AG04450 (cell line): ENCODE measurements around the gene SNCG. TPM values are rescaled to one million over a fixed set of nuclear protein-coding genes. Genes with fewer than 3 reads are reported as not detected.
"Not testable (repeated sequence)": the region's sequence is repeated elsewhere in the genome, so short reads cannot be mapped to it uniquely, and the experiment has no call there.

Source experiments
- CTCF ChIA-PET: fragments of 300-600, 350-600 bp; formaldehyde crosslinking; extraction: SDS; loops from one replicate; lab custom pipeline; 2022; ENCODE audit warnings: antibody characterized with exemption, inconsistent platforms; lab: Charles Lee
- POLR2A ChIA-PET: fragments of 350-600 bp; formaldehyde crosslinking; extraction: SDS; loops from one replicate; lab custom pipeline; 2021; ENCODE audit warnings: antibody characterized with exemption, inconsistent platforms; lab: Yijun Ruan, JAX
- DNase-seq: peaks from one replicate; pipeline ENCODE4 v3.0.0-alpha.2; 2011; ENCODE audit warnings: low read depth, low spot score
- H3K27ac ChIP-seq: one replicate; pipeline ENCODE4 v1.5.1; 2012; ENCODE audit warnings: low read depth, low read length, control low read depth
- H3K27me3 ChIP-seq: one replicate; pipeline ENCODE4 v1.6.0; 2012; ENCODE audit warnings: low read length; ENCODE audit not compliant: control insufficient read depth, insufficient read depth
- H3K4me3 ChIP-seq: 2 replicates; pipeline ENCODE4 v1.5.1; 2011; ENCODE audit warnings: mild to moderate bottlenecking, low read depth, low read length, control low read depth
- H3K9me3 ChIP-seq: 2 replicates; pipeline ENCODE4 v1.5.1; 2012; ENCODE audit warnings: low read length; ENCODE audit not compliant: control insufficient read depth, insufficient read depth
- polyA plus RNA-seq: library from polyadenylated mRNA; depleted of rRNA; stranded (reverse); fragments of >200 nt; gene quantifications from 2 replicates; pipeline ENCODE4 v1.2.3, GENCODE V29; 2011
- TF ChIP-seq, protein P1 (sequence below): IDR thresholded peaks from 2 replicates; pipeline ENCODE4 v1.5.1; 2011; ENCODE audit warnings: low read depth, low read length, control low read depth, inconsistent platforms

Gene SNCG
- polyA plus RNA-seq, 1 experiment: 4.6 TPM

GRCh38 chr10:86937502-86938154 lies 20.8 kb upstream of the SNCG start:
- Histone ChIP-seq H3K27ac (no peak overlapping the region), H3K27me3 (no peaks in the 10 kb centered on the region), H3K4me3 (no peak overlapping the region), H3K9me3 (no peaks in the 10 kb centered on the region; the same call in 1 of the 2 replicates)
- CTCF ChIA-PET: interaction anchor here (0.6 to 3.1 kb wide), 8 partner anchors 11 to 245 kb away, joined by 3 to 41 read pairs (median 4); partner anchors contain the start of gene ADIRF
- no peak for DNase-seq
- POLR2A ChIA-PET: no interaction called here
- TF ChIP-seq, protein P1, sequence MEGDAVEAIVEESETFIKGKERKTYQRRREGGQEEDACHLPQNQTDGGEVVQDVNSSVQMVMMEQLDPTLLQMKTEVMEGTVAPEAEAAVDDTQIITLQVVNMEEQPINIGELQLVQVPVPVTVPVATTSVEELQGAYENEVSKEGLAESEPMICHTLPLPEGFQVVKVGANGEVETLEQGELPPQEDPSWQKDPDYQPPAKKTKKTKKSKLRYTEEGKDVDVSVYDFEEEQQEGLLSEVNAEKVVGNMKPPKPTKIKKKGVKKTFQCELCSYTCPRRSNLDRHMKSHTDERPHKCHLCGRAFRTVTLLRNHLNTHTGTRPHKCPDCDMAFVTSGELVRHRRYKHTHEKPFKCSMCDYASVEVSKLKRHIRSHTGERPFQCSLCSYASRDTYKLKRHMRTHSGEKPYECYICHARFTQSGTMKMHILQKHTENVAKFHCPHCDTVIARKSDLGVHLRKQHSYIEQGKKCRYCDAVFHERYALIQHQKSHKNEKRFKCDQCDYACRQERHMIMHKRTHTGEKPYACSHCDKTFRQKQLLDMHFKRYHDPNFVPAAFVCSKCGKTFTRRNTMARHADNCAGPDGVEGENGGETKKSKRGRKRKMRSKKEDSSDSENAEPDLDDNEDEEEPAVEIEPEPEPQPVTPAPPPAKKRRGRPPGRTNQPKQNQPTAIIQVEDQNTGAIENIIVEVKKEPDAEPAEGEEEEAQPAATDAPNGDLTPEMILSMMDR: no peak

DNA sequence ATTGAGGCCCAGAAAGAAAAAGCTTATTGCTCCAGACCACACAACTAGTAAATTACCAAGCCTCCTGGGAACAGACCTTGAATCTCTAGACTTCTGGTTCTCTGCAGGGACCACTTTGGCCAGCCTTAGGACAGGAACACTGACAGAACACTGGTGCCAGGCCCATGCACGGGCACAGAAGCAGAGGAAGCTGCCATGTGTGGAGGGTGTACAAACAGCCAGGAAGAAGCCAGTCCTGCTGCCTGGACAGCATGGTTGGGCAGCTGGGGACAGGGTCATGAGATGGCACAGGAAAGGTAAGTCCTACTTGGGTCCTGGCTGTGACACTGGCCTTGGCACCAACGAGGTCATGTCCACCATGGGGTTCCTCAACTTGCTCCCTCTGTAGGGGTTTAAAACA lies 20.1 kb upstream of the SNCG start:
- no peak for DNase-seq
- Histone ChIP-seq H3K9me3 (peaks cover 3% of the 10 kb centered on the region; the same call in 1 of the 2 replicates), H3K27ac (no peak overlapping the region), H3K27me3 (peaks cover 3% of the 10 kb centered on the region), H3K4me3 (no peak overlapping the region)
- TF ChIP-seq, protein P1: no peak
- POLR2A ChIA-PET: no interaction called here
- CTCF ChIA-PET: interaction anchor here (0.7 to 3.2 kb wide), 27 partner anchors 8 to 771 kb away, joined by 3 to 41 read pairs (median 7); partner anchors contain the start of genes ADIRF and SHLD2

GRCh38 chr10:86940076-86940475 lies 18.3 kb upstream of the SNCG start:
- POLR2A ChIA-PET: interaction anchor here (0.6 kb wide), 1 partner anchor 31 kb away, joined by 4 read pairs; no protein-coding TSS in a partner anchor
- H3K9me3 ChIP-seq, H3K27ac ChIP-seq, H3K27me3 ChIP-seq, H3K4me3 ChIP-seq, DNase-seq: not testable (repeated sequence)
- CTCF ChIA-PET: interaction anchor here (0.5 to 3.2 kb wide), 29 partner anchors 8 to 607 kb away, joined by 3 to 23 read pairs (median 4); partner anchors contain the start of gene SHLD2

GRCh38 chr10:86940677-86941076 lies 17.7 kb upstream of the SNCG start:
- Histone ChIP-seq H3K9me3 (peaks cover 7% of the 10 kb centered on the region; the same call in 1 of the 2 replicates), H3K27me3 (peaks cover 3% of the 10 kb centered on the region), H3K4me3 (no peak overlapping the region), H3K27ac (no peak overlapping the region)
- no peak for DNase-seq
- TF ChIP-seq, protein P1: no peak
- POLR2A ChIA-PET: no interaction called here
- CTCF ChIA-PET: interaction anchor here (1.0 to 3.2 kb wide), 2 partner anchors 25 to 247 kb away, joined by 3 to 17 read pairs; no protein-coding TSS in a partner anchor

DNA sequence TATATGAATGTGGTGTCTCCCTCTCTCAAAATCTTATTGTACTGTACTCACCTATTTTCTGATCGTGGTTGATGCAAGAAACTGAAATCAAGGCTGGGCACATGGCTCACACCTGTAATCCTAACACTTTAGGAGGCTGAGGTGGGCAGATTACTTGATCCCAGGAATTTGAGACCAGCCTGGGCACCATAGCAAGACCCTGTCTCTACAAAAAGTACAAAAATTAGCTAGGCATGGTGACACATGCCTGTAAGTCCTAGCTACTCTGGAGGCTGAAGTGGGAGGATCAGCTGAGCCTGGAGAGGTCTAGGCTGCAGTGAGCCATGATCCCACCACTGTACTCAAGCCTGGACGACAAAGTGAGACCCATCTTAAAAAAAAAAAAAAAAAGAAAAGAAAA lies 17.0 kb upstream of the SNCG start:
- ChIA-PET POLR2A (no interaction called here), CTCF (interaction anchor here (1.0 to 3.2 kb wide), 3 partner anchors 25 to 253 kb away, joined by 3 to 17 read pairs (median 3); no protein-coding TSS in a partner anchor)
- TF ChIP-seq, protein P1: no peak
- Histone ChIP-seq H3K4me3 (no peak overlapping the region), H3K27ac (no peak overlapping the region), H3K9me3 (peaks cover 7% of the 10 kb centered on the region; the same call in 1 of the 2 replicates), H3K27me3 (peaks cover 6% of the 10 kb centered on the region)
- DNase-seq: no peak
